Stomach (tissue), 4 donors: ENCODE measurements around the gene ARMC6.

Source experiments
- EP300 ChIP-seq: sonication (generic); formaldehyde crosslinking; IDR thresholded peaks from one replicate; pipeline ENCODE4 v1.6.1; 2017; ENCODE audit warnings: antibody characterized with exemption
- POLR2A ChIP-seq, 4 donors: fragments of 450-650 bp; IDR thresholded peaks; one replicate each; pipeline ENCODE4 v1.6.1; 2016; ENCODE audit warnings: antibody characterized with exemption in 4 of 4, control low read depth in 2 of 4, mild to moderate bottlenecking in 1 of 4, moderate library complexity in 1 of 4
- POLR2AphosphoS5 ChIP-seq, 3 donors: sonication (generic); formaldehyde crosslinking; IDR thresholded peaks; one replicate each; pipeline ENCODE4 v1.6.1; 2016; ENCODE audit warnings: antibody characterized with exemption in 3 of 3
- TF ChIP-seq, protein P1 (sequence below), 7 experiments: fragments of 450-650 bp in 4 of 7; fragments of 200-600 bp in 3 of 7; sonication (generic) in 3 of 7; IDR thresholded peaks; one replicate each; pipeline ENCODE4 v1.5.1; 2016 to 2019; ENCODE audit warnings: antibody characterized with exemption in 7 of 7, control low read depth in 2 of 7, mild to moderate bottlenecking in 1 of 7

DNA sequence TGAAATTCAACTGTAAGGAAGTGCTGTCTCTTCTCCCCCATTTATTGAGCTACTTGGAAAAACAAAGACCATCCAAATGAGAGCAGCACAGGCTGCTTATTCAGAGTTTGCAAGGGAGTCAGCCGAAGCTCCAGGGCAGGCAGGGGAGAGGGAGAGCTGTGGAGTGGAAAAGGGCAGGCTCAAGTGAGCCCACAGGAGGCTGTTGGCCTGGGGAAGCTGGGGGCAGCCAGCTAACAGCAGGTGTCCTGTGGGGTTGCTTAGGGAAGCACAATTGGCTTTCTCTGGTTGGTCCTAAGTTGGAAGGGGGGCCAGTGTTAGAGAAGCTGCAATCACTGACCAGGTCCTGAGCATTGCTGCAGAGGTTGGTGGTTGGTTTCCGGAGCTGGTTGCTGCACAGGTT, 54.3 kb downstream of the ARMC6 start:
- TF ChIP-seq, protein P1, sequence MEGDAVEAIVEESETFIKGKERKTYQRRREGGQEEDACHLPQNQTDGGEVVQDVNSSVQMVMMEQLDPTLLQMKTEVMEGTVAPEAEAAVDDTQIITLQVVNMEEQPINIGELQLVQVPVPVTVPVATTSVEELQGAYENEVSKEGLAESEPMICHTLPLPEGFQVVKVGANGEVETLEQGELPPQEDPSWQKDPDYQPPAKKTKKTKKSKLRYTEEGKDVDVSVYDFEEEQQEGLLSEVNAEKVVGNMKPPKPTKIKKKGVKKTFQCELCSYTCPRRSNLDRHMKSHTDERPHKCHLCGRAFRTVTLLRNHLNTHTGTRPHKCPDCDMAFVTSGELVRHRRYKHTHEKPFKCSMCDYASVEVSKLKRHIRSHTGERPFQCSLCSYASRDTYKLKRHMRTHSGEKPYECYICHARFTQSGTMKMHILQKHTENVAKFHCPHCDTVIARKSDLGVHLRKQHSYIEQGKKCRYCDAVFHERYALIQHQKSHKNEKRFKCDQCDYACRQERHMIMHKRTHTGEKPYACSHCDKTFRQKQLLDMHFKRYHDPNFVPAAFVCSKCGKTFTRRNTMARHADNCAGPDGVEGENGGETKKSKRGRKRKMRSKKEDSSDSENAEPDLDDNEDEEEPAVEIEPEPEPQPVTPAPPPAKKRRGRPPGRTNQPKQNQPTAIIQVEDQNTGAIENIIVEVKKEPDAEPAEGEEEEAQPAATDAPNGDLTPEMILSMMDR (IDR thresholded peaks at IDR 0.05), result no peak
- TF ChIP-seq POLR2A (IDR thresholded peaks at IDR 0.05) (no peak), POLR2AphosphoS5 (IDR thresholded peaks at IDR 0.05) (no peak), EP300 (no peak)
